H1 (cell line): ENCODE results near the gene SVEP1. TPM values are rescaled to one million over a fixed set of nuclear protein-coding genes. Genes with fewer than 3 reads are reported as not detected.

Experiments used
- CTCF ChIA-PET: fragments of 300-600 bp; sonication (Branson Sonifier 250); formaldehyde crosslinking; loops from one replicate; lab custom pipeline; 2021; ENCODE audit not compliant: partially characterized antibody; lab: Charles Lee
- POLR2A ChIA-PET: fragments of 300-600 bp; sonication (Branson Sonifier 250); formaldehyde crosslinking; loops from one replicate; lab custom pipeline; 2021; ENCODE audit warnings: inconsistent platforms; ENCODE audit not compliant: partially characterized antibody; lab: Charles Lee
- DNase-seq, 2 experiments: peaks; one replicate each; pipeline versions ENCODE4 v3.0.0 to v3.0.0-alpha.2; 2010 to 2022; ENCODE audit warnings: low spot score in 2 of 2, low read depth in 1 of 2, mixed read lengths in 1 of 2
- FAIRE-seq: peaks from 2 replicates; lab custom pipeline; 2011; peaks lifted over from hg19 to GRCh38; lab: Jason Lieb, UNC
- H2AFZ ChIP-seq: 2 replicates; pipeline ENCODE4 v1.8.1; 2012; ENCODE audit warnings: low read length, inconsistent platforms
- H2AK5ac ChIP-seq: 2 replicates; pipeline ENCODE4 v1.6.1; 2013; ENCODE audit warnings: low read depth, low read length
- H2BK120ac ChIP-seq: replicated peaks from 2 replicates; pipeline ENCODE3; 2013; ENCODE audit warnings: low read depth, low read length, inconsistent platforms
- H2BK12ac ChIP-seq: 2 replicates; pipeline ENCODE4 v1.6.1; 2013; ENCODE audit warnings: low read depth, low read length
- H2BK15ac ChIP-seq: 2 replicates; pipeline ENCODE4 v1.6.1; 2013; ENCODE audit warnings: low read length
- H2BK20ac ChIP-seq: 2 replicates; pipeline ENCODE4 v1.6.1; 2013; ENCODE audit warnings: low read length
- H2BK5ac ChIP-seq: 2 replicates; pipeline ENCODE4 v1.6.1; 2013; ENCODE audit warnings: low read depth, low read length
- H3K14ac ChIP-seq: 2 replicates; pipeline ENCODE4 v1.6.1; 2013; ENCODE audit warnings: inconsistent platforms; ENCODE audit not compliant: insufficient read length
- H3K18ac ChIP-seq: 2 replicates; pipeline ENCODE4 v1.6.1; 2013; ENCODE audit warnings: low read length; ENCODE audit errors: extremely low read depth
- H3K23ac ChIP-seq: 2 replicates; pipeline ENCODE4 v1.6.1; 2013; ENCODE audit warnings: inconsistent platforms; ENCODE audit not compliant: insufficient read length
- H3K23me2 ChIP-seq: 2 replicates; pipeline ENCODE4 v1.6.1; 2013; ENCODE audit warnings: low read depth, low read length
- H3K27ac ChIP-seq: 2 replicates; pipeline ENCODE4 v1.6.1; 2011; ENCODE audit warnings: low read depth, low read length, inconsistent platforms
- H3K27me3 ChIP-seq, 4 experiments: replicated peaks in 1 of 4; 1 replicate in 1 of 4; 2 replicates in 3 of 4; pipeline versions ENCODE4 v1.6.1 to v1.8.1; 2011 to 2013; ENCODE audit warnings: low read length in 3 of 4, mild to moderate bottlenecking in 3 of 4, inconsistent platforms in 2 of 4, mixed read lengths in 2 of 4, moderate library complexity in 1 of 4; ENCODE audit not compliant: control insufficient read depth in 3 of 4, insufficient read depth in 3 of 4; ENCODE audit errors: extremely low read depth in 1 of 4
- H3K36me3 ChIP-seq, 4 experiments: 2 replicates each; pipeline versions ENCODE4 v1.6.1 to v1.8.1; 2011 to 2013; ENCODE audit warnings: mild to moderate bottlenecking in 4 of 4, low read length in 3 of 4, moderate library complexity in 2 of 4, control low read depth in 1 of 4, inconsistent platforms in 1 of 4; ENCODE audit not compliant: insufficient read depth in 4 of 4, control insufficient read depth in 2 of 4
- H3K4ac ChIP-seq: replicated peaks from 2 replicates; pipeline ENCODE3; 2013; ENCODE audit warnings: low read length, low read depth, mixed read lengths, inconsistent platforms; ENCODE audit not compliant: insufficient read length
- H3K4me1 ChIP-seq, 4 experiments: replicated peaks in 1 of 4; 1 replicate in 1 of 4; 2 replicates in 3 of 4; pipeline versions ENCODE4 v1.6.1 to v1.8.1; 2011 to 2013; ENCODE audit warnings: low read length in 3 of 4, inconsistent platforms in 2 of 4, mixed read lengths in 1 of 4; ENCODE audit not compliant: insufficient read depth in 4 of 4, control insufficient read depth in 3 of 4
- H3K4me2 ChIP-seq, 2 experiments: 2 replicates each; pipeline versions ENCODE4 v1.6.1 to v1.8.1; 2011 to 2013; ENCODE audit warnings: low read depth in 2 of 2, low read length in 2 of 2, control low read depth in 1 of 2, inconsistent platforms in 1 of 2, mild to moderate bottlenecking in 1 of 2; ENCODE audit not compliant: insufficient read depth in 1 of 2
- H3K4me3 ChIP-seq, 4 experiments: fragments of 200-600, 300-600 bp in 1 of 4; sonication (generic), shearing (Covaris generic), sonication (Bioruptor Twin) in 1 of 4; 2 replicates each; pipeline versions ENCODE4 v1.5.1 to v1.8.1; 2011 to 2016; ENCODE audit warnings: low read length in 4 of 4, low read depth in 3 of 4, control low read depth in 2 of 4, inconsistent platforms in 2 of 4, mild to moderate bottlenecking in 2 of 4, mixed read lengths in 1 of 4, moderate library complexity in 1 of 4; ENCODE audit not compliant: insufficient read depth in 2 of 4; ENCODE audit errors: extremely low read depth in 1 of 4
- H3K56ac ChIP-seq: replicated peaks from 2 replicates; pipeline ENCODE3; 2013; ENCODE audit warnings: low read depth, mild to moderate bottlenecking, mixed read lengths, low read length, inconsistent platforms; ENCODE audit not compliant: insufficient read length
- H3K79me1 ChIP-seq: 2 replicates; pipeline ENCODE4 v1.6.1; 2013; ENCODE audit warnings: low read depth, low read length, control low read depth
- H3K79me2 ChIP-seq, 2 experiments: 2 replicates each; pipeline versions ENCODE4 v1.6.1 to v1.8.1; 2012 to 2013; ENCODE audit warnings: low read length in 2 of 2, mild to moderate bottlenecking in 2 of 2, inconsistent platforms in 1 of 2; ENCODE audit not compliant: insufficient read depth in 2 of 2, control insufficient read depth in 1 of 2
- H3K9ac ChIP-seq, 4 experiments: replicated peaks in 1 of 4; 1 replicate in 1 of 4; 2 replicates in 3 of 4; pipeline versions ENCODE4 v1.6.1 to v1.8.1; 2011 to 2013; ENCODE audit warnings: low read depth in 3 of 4, low read length in 3 of 4, control low read depth in 2 of 4, mild to moderate bottlenecking in 2 of 4, moderate library complexity in 2 of 4, inconsistent platforms in 1 of 4; ENCODE audit errors: extremely low read depth in 1 of 4
- H3K9me3 ChIP-seq, 2 experiments: 2 replicates each; pipeline versions ENCODE4 v1.6.1 to v1.8.1; 2012 to 2013; ENCODE audit warnings: mild to moderate bottlenecking in 2 of 2, moderate library complexity in 2 of 2, control low read depth in 1 of 2, inconsistent platforms in 1 of 2, low read depth in 1 of 2, low read length in 1 of 2, mixed read lengths in 1 of 2; ENCODE audit not compliant: insufficient read depth in 2 of 2
- H4K20me1 ChIP-seq, 2 experiments: replicated peaks in 1 of 2; 2 replicates each; pipeline versions ENCODE3 to v1.8.1; 2011 to 2013; ENCODE audit warnings: inconsistent platforms in 2 of 2, low read length in 2 of 2, mild to moderate bottlenecking in 1 of 2; ENCODE audit not compliant: insufficient read depth in 2 of 2, control insufficient read depth in 1 of 2
- H4K5ac ChIP-seq: 2 replicates; pipeline ENCODE4 v1.6.1; 2013; ENCODE audit warnings: low read length, low read depth, mixed read lengths, inconsistent platforms; ENCODE audit not compliant: insufficient read length
- H4K8ac ChIP-seq: 2 replicates; pipeline ENCODE4 v1.8.0; 2013; ENCODE audit warnings: mild to moderate bottlenecking, moderate library complexity, low read length, inconsistent platforms; ENCODE audit not compliant: insufficient read depth; ENCODE audit errors: extremely low read depth
- H4K91ac ChIP-seq: replicated peaks from 2 replicates; pipeline ENCODE3; 2013; ENCODE audit warnings: low read length, mixed read lengths, inconsistent platforms; ENCODE audit not compliant: insufficient read length
- SRF ChIP-seq: IDR thresholded peaks from 2 replicates; pipeline ENCODE4 v1.6.1; 2011; ENCODE audit warnings: mild to moderate bottlenecking, low read depth, low read length, moderate library complexity
- SUZ12 ChIP-seq: fragments of 200-600 bp; sonication (generic); IDR thresholded peaks from 2 replicates; pipeline ENCODE4 v1.6.1; 2012; ENCODE audit warnings: mild to moderate bottlenecking, inconsistent platforms, low read length, moderate library complexity, mixed read lengths
- WGBS, 2 experiments: shearing (Covaris generic) in 1 of 2; methylation state at CpG; one replicate each; pipeline versions ENCODE4 v1.1.6 to v1.1.7; 2013 to 2015; ENCODE audit warnings: low lambda C conversion rate in 2 of 2, mixed read lengths in 2 of 2, inconsistent platforms in 1 of 2, low coverage in 1 of 2, missing lambda C conversion rate in 1 of 2; ENCODE audit not compliant: insufficient replicate concordance in 2 of 2, insufficient coverage in 1 of 2, insufficient read length in 1 of 2; ENCODE audit errors: extremely low coverage in 1 of 2, missing lambda C conversion rate in 1 of 2; 5-methylcytosine and 5-hydroxymethylcytosine counted together
- polyA plus RNA-seq, 7 experiments: library from polyadenylated mRNA; depleted of rRNA in 3 of 7; stranded (reverse) in 5 of 7; unstranded in 2 of 7; fragments of >200 nt in 5 of 7; fragments of 200-250 nt in 2 of 7; gene quantifications; 1 replicate in 5 of 7; 2 replicates in 1 of 7; 4 replicates in 1 of 7; pipeline versions ENCODE4 v1.2.1 to v1.2.3, GENCODE V29; 2011 to 2013; ENCODE audit warnings: missing spikeins in 2 of 7, mixed read lengths in 2 of 7
- total RNA-seq: library from RNA; stranded (reverse); fragmentation: NEBNext Ultra II Directional; extraction: Animal tissue kit (Norgen Biotek cat#: 25700); gene quantifications from 2 replicates; pipeline ENCODE4 v1.2.1, GENCODE V29; 2021

SVEP1 gene
- total and polyA plus RNA-seq, 2 of the 8 experiments (the other 6 are each of a cell fraction or from before 2014, with no cell fraction given), result 0.11 to 0.37 TPM

DNA sequence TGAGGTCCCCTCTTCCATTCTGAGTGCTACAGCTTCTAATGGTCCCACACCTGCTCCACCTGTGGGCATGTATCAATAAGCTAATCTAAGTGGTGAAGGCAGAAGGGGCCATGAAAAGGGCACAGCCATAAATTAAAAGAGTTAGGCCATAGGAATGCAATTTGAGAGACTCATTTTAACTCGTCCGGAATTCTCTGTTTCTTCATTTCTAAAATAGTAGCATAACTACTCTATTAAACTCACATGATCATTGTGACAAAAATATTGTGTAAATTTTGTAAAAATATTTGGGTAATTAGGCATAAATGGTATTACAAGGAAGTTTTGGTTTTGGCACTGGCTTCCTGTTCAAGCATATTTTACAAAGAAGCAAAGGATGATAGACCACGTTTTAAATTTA, 138.7 kb downstream of the SVEP1 start:
- CTCF ChIA-PET, result interaction anchor here (1.1 to 2.3 kb wide), 2 partner anchors 12 to 258 kb away, joined by 3 to 5 read pairs; no protein-coding TSS in a partner anchor
- Histone ChIP-seq H2AFZ (no peak overlapping the region), H3K79me1 (no peaks in the 10 kb centered on the region; the same call in 1 of the 2 replicates), H3K4ac (no peak overlapping the region)
- TF ChIP-seq SUZ12 (no peak), SRF (no peak)
- TF ChIP-seq, all 59 proteins: peak for 0
- H4K5ac ChIP-seq, result no peak overlapping the region
- H3K9ac ChIP-seq, result no peak overlapping the region
- no peaks in the 10 kb centered on the region for H3K9me3 ChIP-seq
- POLR2A ChIA-PET, result no interaction called here
- WGBS, 2 experiments, result 94% methylated on average over 3 of the region's 3 CpGs; no CpG with 5 or more reads in 1 of the 2 experiments
- H3K14ac ChIP-seq, result no peak overlapping the region
- H3K56ac ChIP-seq, result no peak overlapping the region
- H3K23ac ChIP-seq, result no peak overlapping the region
- no peak for FAIRE-seq
- H4K20me1 ChIP-seq, result no peaks in the 10 kb centered on the region
- no peak overlapping the region for H3K4me2 ChIP-seq
- no peaks in the 10 kb centered on the region for H3K79me2 ChIP-seq
- H3K36me3 ChIP-seq, result no peaks in the 10 kb centered on the region
- H3K4me1 ChIP-seq, result no peaks in the 10 kb centered on the region
- H2BK12ac ChIP-seq, result no peak overlapping the region
- no peak overlapping the region for H2BK15ac ChIP-seq
- no peak overlapping the region for H2BK20ac ChIP-seq
- no peak overlapping the region for H3K4me3 ChIP-seq
- no peak overlapping the region for H2AK5ac ChIP-seq
- no peak overlapping the region for H2BK120ac ChIP-seq
- H3K27ac ChIP-seq, result no peak overlapping the region
- H3K23me2 ChIP-seq, result no peaks in the 10 kb centered on the region
- no peaks in the 10 kb centered on the region for H3K27me3 ChIP-seq
- H4K91ac ChIP-seq, result no peak overlapping the region
- H4K8ac ChIP-seq, result no peak overlapping the region
- no peak overlapping the region for H3K18ac ChIP-seq
- H2BK5ac ChIP-seq, result no peak overlapping the region
- DNase-seq, result no peak
